HepG2 (cell line): ENCODE measurements around the gene FZD8. TPM values are rescaled to one million over a fixed set of nuclear protein-coding genes. Genes with fewer than 3 reads are reported as not detected.

Source experiments
- ATAC-seq: fragments of 200-7000 bp; cut with Tn5 transposase; 3 replicates; pipeline ENCODE4 v1.9.1; 2020; ENCODE audit warnings: mild to moderate bottlenecking, moderate library complexity
- BruUV-seq: library from RNA; stranded (reverse); fragments of 400-500 nt; replicated peaks from 2 replicates; lab custom pipeline; 2021; lab: Mats Ljungman, UMichigan
- CTCF ChIA-PET: fragments of 300-600 bp; formaldehyde crosslinking; extraction: SDS; loops from one replicate; lab custom pipeline; 2021; ENCODE audit warnings: low total read pairs, inconsistent platforms, low intra/inter-chr PET ratio; lab: Yijun Ruan, JAX
- POLR2A ChIA-PET: fragments of 350-600 bp; sonication (Branson Sonifier 250); formaldehyde crosslinking; loops from one replicate; lab custom pipeline; 2020; ENCODE audit warnings: antibody characterized with exemption, inconsistent platforms; lab: Yijun Ruan, JAX
- DNase-seq: peaks from one replicate; pipeline ENCODE4 v3.0.0-alpha.2; 2015; ENCODE audit warnings: low spot score
- FAIRE-seq: peaks from 3 replicates; lab custom pipeline; 2011; peaks lifted over from hg19 to GRCh38; lab: Jason Lieb, UNC
- H2AFZ ChIP-seq: one replicate; pipeline ENCODE4 v1.6.1; 2011; ENCODE audit warnings: low read length, inconsistent platforms
- H3K27ac ChIP-seq: fragments of 300-600 bp; 3 replicates; pipeline ENCODE4 v1.8.0; 2011; ENCODE audit warnings: mixed run types, mild to moderate bottlenecking, mixed read lengths, low read length, inconsistent platforms; ENCODE audit not compliant: insufficient read depth; ENCODE audit errors: extremely low read length
- H3K27me3 ChIP-seq, 2 experiments: fragments of 200-600 bp in 1 of 2; 2 replicates in 1 of 2; 3 replicates in 1 of 2; pipeline versions ENCODE4 v1.6.0 to v1.8.0; 2011; ENCODE audit warnings: low read length in 2 of 2, mild to moderate bottlenecking in 2 of 2, moderate library complexity in 2 of 2, inconsistent platforms in 1 of 2; ENCODE audit not compliant: insufficient read depth in 2 of 2, control insufficient read depth in 1 of 2
- H3K36me3 ChIP-seq, 2 experiments: fragments of 200-600 bp in 1 of 2; replicated peaks in 1 of 2; 2 replicates in 1 of 2; 3 replicates in 1 of 2; pipeline versions ENCODE4 v1.5.1 to v1.8.0; 2011; ENCODE audit warnings: low read length in 2 of 2, inconsistent platforms in 1 of 2; ENCODE audit not compliant: insufficient read depth in 2 of 2, control insufficient read depth in 1 of 2
- H3K4me1 ChIP-seq: 2 replicates; pipeline ENCODE4 v1.5.1; 2012; ENCODE audit warnings: low read length, inconsistent platforms; ENCODE audit not compliant: insufficient read depth
- H3K4me2 ChIP-seq: 2 replicates; pipeline ENCODE4 v1.6.0; 2011; ENCODE audit warnings: low read depth, low read length, inconsistent platforms
- H3K4me3 ChIP-seq, 3 experiments: fragments of 200-600 bp in 1 of 3; sonication (generic), shearing (Covaris generic) in 1 of 3; replicated peaks in 1 of 3; 2 replicates each; pipeline ENCODE4 v1.5.1; 2011 to 2016; ENCODE audit warnings: low read length in 3 of 3, inconsistent platforms in 2 of 3, low read depth in 2 of 3, mild to moderate bottlenecking in 2 of 3, control low read depth in 1 of 3, mixed read lengths in 1 of 3; ENCODE audit not compliant: insufficient read depth in 1 of 3
- H3K79me2 ChIP-seq: one replicate; pipeline ENCODE4 v1.6.1; 2011; ENCODE audit warnings: low read length, inconsistent platforms; ENCODE audit not compliant: insufficient read depth
- H3K9ac ChIP-seq: 2 replicates; pipeline ENCODE4 v1.6.0; 2011; ENCODE audit warnings: mild to moderate bottlenecking, low read depth, low read length, inconsistent platforms; ENCODE audit not compliant: insufficient read depth
- H3K9me3 ChIP-seq: 2 replicates; pipeline ENCODE4 v1.5.1; 2012; ENCODE audit warnings: mild to moderate bottlenecking, low read length
- H4K20me1 ChIP-seq: 2 replicates; pipeline ENCODE4 v1.6.0; 2011; ENCODE audit warnings: inconsistent platforms, mild to moderate bottlenecking, low read length, moderate library complexity; ENCODE audit not compliant: insufficient read depth
- ATF7-NPFF ChIP-seq: sonication (generic); formaldehyde crosslinking; IDR thresholded peaks from 2 replicates; pipeline ENCODE4 v1.8.1; 2023; ENCODE audit warnings: mild to moderate bottlenecking, low read depth, missing genetic modification reagents, moderate library complexity
- BORCS8-MEF2B ChIP-seq: sonication (generic); formaldehyde crosslinking; IDR thresholded peaks from 2 replicates; pipeline ENCODE4 v1.8.0; 2022; ENCODE audit warnings: mild to moderate bottlenecking, missing genetic modification reagents
- HNRNPLL ChIP-seq: fragments of 200-400 bp; formaldehyde crosslinking; IDR thresholded peaks from 2 replicates; pipeline ENCODE4 v1.6.1; 2017; ENCODE audit warnings: mild to moderate bottlenecking, low read depth, low read length; ENCODE audit not compliant: poor library complexity, severe bottlenecking
- PRMT3 ChIP-seq: sonication (generic); formaldehyde crosslinking; IDR thresholded peaks from 2 replicates; pipeline ENCODE4 v1.8.1; 2022; ENCODE audit warnings: low read depth, mild to moderate bottlenecking, moderate library complexity, missing genetic modification reagents, borderline replicate concordance
- RFXAP ChIP-seq: sonication (generic); formaldehyde crosslinking; IDR thresholded peaks from 2 replicates; pipeline ENCODE4 v1.4.0; 2020; ENCODE audit warnings: missing genetic modification reagents, borderline replicate concordance
- ZFY ChIP-seq: sonication (generic); formaldehyde crosslinking; IDR thresholded peaks from 2 replicates; pipeline ENCODE4 v1.4.0; 2020; ENCODE audit warnings: missing genetic modification reagents
- WGBS: methylation state at CpG from one replicate; pipeline ENCODE4 v1.1.6; 2017; ENCODE audit warnings: low lambda C conversion rate; 5-methylcytosine and 5-hydroxymethylcytosine counted together
- in situ Hi-C: cut with HindIII; loops from 2 replicates; pipeline ENCODE4 v1.10.0; 2017; ENCODE audit warnings: low pct_unique_long_range_greater_than_20kb; ENCODE audit not compliant: extremely low pct_ligation_motif_present
- intact Hi-C: fragments of 100-400 bp; cut with micrococcal nuclease; formaldehyde crosslinking; loops from one replicate; pipeline ENCODE4 v1.10.0; 2022; ENCODE audit not compliant: unreplicated experiment
- polyA plus RNA-seq, 8 experiments: library from polyadenylated mRNA; depleted of rRNA in 3 of 8; stranded (reverse) in 7 of 8; unstranded in 1 of 8; fragments of >200 nt; fragmentation: Illumina TruSeq in 4 of 8; extraction: Trizol in 4 of 8; gene quantifications; 2 replicates each; pipeline versions ENCODE4 v1.2.1 to v1.2.3, GENCODE V29; 2011 to 2016; ENCODE audit warnings: low read depth in 4 of 8, missing spikeins in 1 of 8, mixed read lengths in 1 of 8; ENCODE audit not compliant: insufficient read depth in 1 of 8
- total RNA-seq, 5 experiments: library from RNA; depleted of rRNA; stranded (reverse); fragments of >200 nt; fragmentation: Illumina TruSeq; extraction: Trizol; gene quantifications; 2 replicates each; pipeline ENCODE4 v1.2.3, GENCODE V29; 2016; ENCODE audit warnings: low read depth in 1 of 5
- TF ChIP-seq, protein P1 (sequence below): sonication (generic); formaldehyde crosslinking; IDR thresholded peaks from 2 replicates; pipeline ENCODE4 v1.4.0; 2020; ENCODE audit warnings: mild to moderate bottlenecking, missing genetic modification reagents
- TF ChIP-seq, protein P2 (sequence below): IDR thresholded peaks from 2 replicates; pipeline ENCODE4 v1.6.1; 2016; ENCODE audit warnings: missing compliant biosample characterization, missing genetic modification reagents, borderline replicate concordance
- TF ChIP-seq, protein P3 (sequence below): sonication (generic); formaldehyde crosslinking; IDR thresholded peaks from 2 replicates; pipeline ENCODE4 v1.5.0; 2020; ENCODE audit warnings: missing genetic modification reagents, mild to moderate bottlenecking, borderline replicate concordance

FZD8 gene
- total and polyA plus RNA-seq, 2 of the 13 experiments (the other 11 are each of a cell fraction or from before 2014, with no cell fraction given), result 0.05 to 0.07 TPM

DNA sequence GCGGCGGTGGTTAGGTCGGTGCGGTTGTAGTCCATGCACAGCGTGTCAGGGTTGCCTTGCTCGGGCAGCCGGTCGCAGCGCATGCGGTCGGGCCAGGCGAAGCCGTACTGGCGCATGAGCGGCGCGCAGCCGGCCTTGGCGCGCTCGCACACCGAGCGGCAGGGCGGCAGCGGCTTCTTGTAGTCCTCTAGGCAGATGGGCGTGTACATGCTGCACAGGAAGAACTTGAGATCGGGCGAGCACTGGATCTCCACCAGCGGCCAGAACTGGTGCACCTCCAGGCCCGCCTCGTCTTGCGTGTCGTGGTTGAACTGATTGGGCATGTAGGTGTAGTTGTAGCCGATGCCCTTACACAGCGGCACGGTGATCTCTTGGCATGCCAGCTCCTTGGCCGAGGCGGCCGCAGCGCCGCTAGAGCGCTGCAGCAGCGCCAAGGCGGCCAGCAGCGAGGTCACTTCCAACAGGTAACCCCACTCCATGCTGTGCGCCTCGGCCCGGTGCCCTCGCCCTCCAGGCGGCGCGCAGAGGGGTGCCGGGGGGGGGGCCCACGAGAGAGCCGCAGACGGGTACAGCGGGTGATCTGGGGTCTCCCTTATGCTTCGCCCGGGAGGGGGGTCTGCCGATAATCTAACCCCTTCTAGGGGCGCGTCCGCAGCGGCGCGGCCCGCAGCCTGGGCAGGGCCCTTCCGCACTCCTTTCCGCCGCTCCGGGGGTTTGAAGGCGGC is 983 bp downstream of the FZD8 start:
- Histone ChIP-seq H3K9me3 (no peaks in the 10 kb centered on the region), H3K9ac (no peak overlapping the region), H3K27ac (no peak overlapping the region), H3K4me1 (peaks cover 20% of the 10 kb centered on the region), H3K27me3 (peaks cover 6 to 30% of the 10 kb centered on the region in 2 experiments), H3K79me2 (no peaks in the 10 kb centered on the region), H3K4me2 (peak overlapping the region; percentile 78), H4K20me1 (no peaks in the 10 kb centered on the region), H3K4me3 (peak overlapping the region; percentile 51 to 68 (median 58); a peak in 4 of 6 replicates), H2AFZ (no peak overlapping the region), H3K36me3 (no peaks in the 10 kb centered on the region)
- ATAC-seq (peak; percentile 62), FAIRE-seq (no peak), DNase-seq (peak; percentile 32)
- ChIA-PET CTCF (interaction anchor here (1.8 kb wide), 1 partner anchor 140 kb away, joined by 6 read pairs; no protein-coding TSS in a partner anchor), POLR2A (no interaction called here)
- in situ Hi-C loops (loop anchor here (10.0 kb wide), 1 partner anchor 144 kb away; no protein-coding TSS in a partner anchor), intact Hi-C loops (loop anchor here (1.0 to 5.0 kb wide), 2 partner anchors 46 to 1138 kb away; no protein-coding TSS in a partner anchor)
- no TSS peak for BruUV-seq
- no CpG with 5 or more reads among the region's 72 CpGs for WGBS
- TF ChIP-seq, protein P1, sequence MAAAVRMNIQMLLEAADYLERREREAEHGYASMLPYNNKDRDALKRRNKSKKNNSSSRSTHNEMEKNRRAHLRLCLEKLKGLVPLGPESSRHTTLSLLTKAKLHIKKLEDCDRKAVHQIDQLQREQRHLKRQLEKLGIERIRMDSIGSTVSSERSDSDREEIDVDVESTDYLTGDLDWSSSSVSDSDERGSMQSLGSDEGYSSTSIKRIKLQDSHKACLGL (CRISPR knock-in tag), result peak; percentile 59; the same call in 1 of the 2 replicates
- TF ChIP-seq BORCS8-MEF2B (peak; percentile 73), RFXAP (peak; percentile 46; the same call in 1 of the 2 replicates), ZFY (peak; percentile 54), HNRNPLL (peak; percentile 44), ATF7-NPFF (CRISPR knock-in tag) (peak; percentile 86), PRMT3 (CRISPR knock-in tag) (peak; percentile 72; the same call in 1 of the 2 replicates)
- TF ChIP-seq, protein P2, sequence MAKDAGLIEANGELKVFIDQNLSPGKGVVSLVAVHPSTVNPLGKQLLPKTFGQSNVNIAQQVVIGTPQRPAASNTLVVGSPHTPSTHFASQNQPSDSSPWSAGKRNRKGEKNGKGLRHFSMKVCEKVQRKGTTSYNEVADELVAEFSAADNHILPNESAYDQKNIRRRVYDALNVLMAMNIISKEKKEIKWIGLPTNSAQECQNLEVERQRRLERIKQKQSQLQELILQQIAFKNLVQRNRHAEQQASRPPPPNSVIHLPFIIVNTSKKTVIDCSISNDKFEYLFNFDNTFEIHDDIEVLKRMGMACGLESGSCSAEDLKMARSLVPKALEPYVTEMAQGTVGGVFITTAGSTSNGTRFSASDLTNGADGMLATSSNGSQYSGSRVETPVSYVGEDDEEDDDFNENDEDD, result peak; percentile 83; the same call in 1 of the 2 replicates
- TF ChIP-seq, protein P3, sequence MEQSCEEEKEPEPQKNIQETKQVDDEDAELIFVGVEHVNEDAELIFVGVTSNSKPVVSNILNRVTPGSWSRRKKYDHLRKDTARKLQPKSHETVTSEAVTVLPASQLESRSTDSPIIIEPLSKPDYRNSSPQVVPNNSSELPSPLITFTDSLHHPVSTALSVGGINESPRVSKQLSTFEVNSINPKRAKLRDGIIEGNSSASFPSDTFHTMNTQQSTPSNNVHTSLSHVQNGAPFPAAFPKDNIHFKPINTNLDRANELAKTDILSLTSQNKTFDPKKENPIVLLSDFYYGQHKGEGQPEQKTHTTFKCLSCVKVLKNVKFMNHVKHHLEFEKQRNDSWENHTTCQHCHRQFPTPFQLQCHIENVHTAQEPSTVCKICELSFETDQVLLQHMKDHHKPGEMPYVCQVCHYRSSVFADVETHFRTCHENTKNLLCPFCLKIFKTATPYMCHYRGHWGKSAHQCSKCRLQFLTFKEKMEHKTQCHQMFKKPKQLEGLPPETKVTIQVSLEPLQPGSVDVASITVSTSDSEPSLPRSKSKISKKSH (CRISPR knock-in tag), result no peak
